ENCODE measurements around the gene HEATR5A. TPM values are rescaled to one million over a fixed set of nuclear protein-coding genes. Genes with fewer than 3 reads are reported as not detected.
"Not testable (repeated sequence)": the region's sequence is repeated elsewhere in the genome, so short reads cannot be mapped to it uniquely, and the experiment has no call there.

The HEATR5A gene
- polyA plus RNA-seq, 2 of the 4 experiments (the other 2 are of a cell fraction), result 29.5 to 49.5 TPM

- ChIA-PET POLR2A (no interaction called here), CTCF (interaction anchor here (0.6 to 2.0 kb wide), 3 partner anchors 7 to 76 kb away, joined by 5 to 7 read pairs (median 5); partner anchors contain the start of gene HECTD1)
- Histone ChIP-seq H3K4me3 (no peak overlapping the region), H3K9me3 (peaks cover 6% of the 10 kb centered on the region; the same call in 1 of the 3 replicates), H3K4me2 (peak overlapping the region; percentile 45; the same call in 2 of the 3 replicates), H3K27ac (0 out of 6 replicates have a peak overlapping the region, but pooled peaks of 1 of the 2 experiments have one; percentile 8), H3K4me1 (peaks cover 32% of the 10 kb centered on the region)
- WGBS (ENCODE audit: missing lambda C conversion rate), result 95% methylated on average over 3 of the region's 3 CpGs
- ATAC-seq, result no peak
- no peak for DNase-seq (ENCODE audit: low read depth in 1 of 2, low spot score in 1 of 2)
- TF ChIP-seq EHF (CRISPR knock-in tag; IDR thresholded peaks at IDR 0.05), result no peak
- no peak for TF ChIP-seq HES2 (IDR thresholded peaks at IDR 0.05)
- TF ChIP-seq ATOH8 (CRISPR knock-in tag; IDR thresholded peaks at IDR 0.05; ENCODE audit: low read depth), result no peak
- no peak for TF ChIP-seq PBX3 (IDR thresholded peaks at IDR 0.05)
- no peak for TF ChIP-seq TFCP2L1 (CRISPR knock-in tag; IDR thresholded peaks at IDR 0.05)
- TF ChIP-seq SMC3 (IDR thresholded peaks at IDR 0.05), result no peak
- TF ChIP-seq ZC3H11A (IDR thresholded peaks at IDR 0.05), result no peak
- no peak for TF ChIP-seq FOXS1 (CRISPR knock-in tag; IDR thresholded peaks at IDR 0.05)
- TF ChIP-seq CEBPB (IDR thresholded peaks at IDR 0.05), result no peak
- no peak for TF ChIP-seq KDM5A (IDR thresholded peaks at IDR 0.05)
- no peak for TF ChIP-seq GATA3 (IDR thresholded peaks at IDR 0.05; ENCODE audit: borderline replicate concordance)
- no peak for TF ChIP-seq CTCF (IDR thresholded peaks at IDR 0.05)
- no peak for TF ChIP-seq HDAC2 (IDR thresholded peaks at IDR 0.05)
- FAIRE-seq, result no peak
These were observed 161.8 kb downstream of the HEATR5A start for GRCh38 chr14:31258427-31259039.

- POLR2A ChIA-PET, result interaction anchor here (0.6 kb wide), 1 partner anchor 43 kb away, joined by 5 read pairs; no protein-coding TSS in a partner anchor
- H3K9me3 ChIP-seq; H3K27ac ChIP-seq; FAIRE-seq; DNase-seq (ENCODE audit: low read depth in 1 of 2, low spot score in 1 of 2); ATAC-seq; H3K4me3 ChIP-seq: not testable (repeated sequence)
- WGBS (ENCODE audit: missing lambda C conversion rate), result 73% methylated on average over 17 of the region's 17 CpGs
- Histone ChIP-seq H3K4me1 (peaks cover 25% of the 10 kb centered on the region), H3K4me2 (peak overlapping the region; percentile 45)
- CTCF ChIA-PET, result interaction anchor here (0.8 to 2.0 kb wide), 3 partner anchors 8 to 265 kb away, joined by 4 to 7 read pairs (median 5); partner anchors contain the start of gene HECTD1
These were observed 162.6 kb downstream of the HEATR5A start for GRCh38 chr14:31257554-31258426.

- Histone ChIP-seq H3K4me2 (no peak overlapping the region), H3K9me3 (peaks cover 6% of the 10 kb centered on the region; the same call in 1 of the 3 replicates), H3K27ac (no peak overlapping the region), H3K4me1 (peaks cover 19% of the 10 kb centered on the region), H3K4me3 (no peak overlapping the region)
- no peak for DNase-seq (ENCODE audit: low read depth in 1 of 2, low spot score in 1 of 2)
- 91% methylated on average over 1 of the region's 1 CpG for WGBS (ENCODE audit: missing lambda C conversion rate)
- TF ChIP-seq EP300 (IDR thresholded peaks at IDR 0.05) (no peak), ZSCAN20 (CRISPR knock-in tag; IDR thresholded peaks at IDR 0.05) (no peak), JUN (IDR thresholded peaks at IDR 0.05) (no peak), ZFP36 (IDR thresholded peaks at IDR 0.05; ENCODE audit: borderline replicate concordance, partially characterized antibody) (no peak), KDM1A (IDR thresholded peaks at IDR 0.05; ENCODE audit: low read depth) (no peak), HEYL (CRISPR knock-in tag; IDR thresholded peaks at IDR 0.05) (no peak), RFX5 (IDR thresholded peaks at IDR 0.05) (no peak), ZNF302 (CRISPR knock-in tag; IDR thresholded peaks at IDR 0.05) (no peak), FOSB (CRISPR knock-in tag; IDR thresholded peaks at IDR 0.05) (no peak), SMC3 (IDR thresholded peaks at IDR 0.05) (no peak), HES2 (IDR thresholded peaks at IDR 0.05) (no peak), TP53 (CRISPR knock-in tag; IDR thresholded peaks at IDR 0.05) (no peak), E2F6 (IDR thresholded peaks at IDR 0.05; ENCODE audit: borderline replicate concordance, low read depth) (no peak), ZC3H11A (IDR thresholded peaks at IDR 0.05) (no peak), CEBPB (IDR thresholded peaks at IDR 0.05) (no peak), POLR2A (IDR thresholded peaks at IDR 0.05; ENCODE audit: low read length) (no peak), HOXA7 (CRISPR knock-in tag; IDR thresholded peaks at IDR 0.05) (no peak)
- ChIA-PET CTCF (interaction anchor here (0.8 to 2.0 kb wide), 3 partner anchors 9 to 264 kb away, joined by 4 to 7 read pairs (median 5); partner anchors contain the start of gene HECTD1), POLR2A (interaction anchor here (0.6 kb wide), 1 partner anchor 42 kb away, joined by 5 read pairs; no protein-coding TSS in a partner anchor)
- no peak for FAIRE-seq
- ATAC-seq, result no peak
These were observed 163.2 kb downstream of the HEATR5A start for GRCh38 chr14:31257244-31257553.
